Cardiac muscle cell (in vitro differentiated cells and primary cell): Measurements from ENCODE around the gene ZBTB7B. TPM values are rescaled to one million over a fixed set of nuclear protein-coding genes. Genes with fewer than 3 reads are reported as not detected.
"Not testable (repeated sequence)": the region's sequence is repeated elsewhere in the genome, so short reads cannot be mapped to it uniquely, and the experiment has no call there.

Experiments
- DNase-seq, 2 donors: peaks; one replicate each; pipeline versions ENCODE4 v3.0.0 to v3.0.0-alpha.2; 2010 to 2017; ENCODE audit warnings: low read depth in 1 of 2, low spot score in 1 of 2
- H3K27ac ChIP-seq: fragments of 200-600 bp; sonication (generic); 2 replicates; pipeline ENCODE4 v1.5.1; 2016
- H3K27me3 ChIP-seq: fragments of 200-600 bp; sonication (generic); 2 replicates; pipeline ENCODE4 v1.6.0; 2016; ENCODE audit warnings: control low read depth
- H3K36me3 ChIP-seq: fragments of 200-600 bp; sonication (generic); 2 replicates; pipeline ENCODE4 v1.5.1; 2016; ENCODE audit warnings: control low read depth
- H3K4me1 ChIP-seq: fragments of 200-600 bp; sonication (generic); 2 replicates; pipeline ENCODE4 v1.8.1; 2017; ENCODE audit warnings: low read depth, mild to moderate bottlenecking, mixed run types
- H3K4me3 ChIP-seq: fragments of 200-600 bp; sonication (generic); 2 replicates; pipeline ENCODE4 v1.5.1; 2016; ENCODE audit warnings: mild to moderate bottlenecking
- H3K9me3 ChIP-seq: fragments of 200-600 bp; sonication (generic); 2 replicates; pipeline ENCODE4 v1.5.1; 2017; ENCODE audit warnings: low read depth, mild to moderate bottlenecking, control low read depth
- polyA plus RNA-seq: library from polyadenylated mRNA; unstranded; fragments of >200 nt; fragmentation: Nextera tagmentation; extraction: Ambion mirVana; gene quantifications from 2 replicates; pipeline ENCODE4 v1.2.1, GENCODE V29; 2016
- total RNA-seq: library from RNA; depleted of rRNA; stranded (reverse); fragments of >200 nt; gene quantifications from 2 replicates; pipeline ENCODE4 v1.2.3, GENCODE V29; 2016
- TF ChIP-seq, protein P1 (sequence below): IDR thresholded peaks from 2 replicates; pipeline ENCODE4 v1.5.1; 2012; ENCODE audit warnings: low read depth, mild to moderate bottlenecking, low read length

Gene ZBTB7B
- total and polyA plus RNA-seq, 2 experiments from 2014 or later, result 4.7 to 25.6 TPM

DNA sequence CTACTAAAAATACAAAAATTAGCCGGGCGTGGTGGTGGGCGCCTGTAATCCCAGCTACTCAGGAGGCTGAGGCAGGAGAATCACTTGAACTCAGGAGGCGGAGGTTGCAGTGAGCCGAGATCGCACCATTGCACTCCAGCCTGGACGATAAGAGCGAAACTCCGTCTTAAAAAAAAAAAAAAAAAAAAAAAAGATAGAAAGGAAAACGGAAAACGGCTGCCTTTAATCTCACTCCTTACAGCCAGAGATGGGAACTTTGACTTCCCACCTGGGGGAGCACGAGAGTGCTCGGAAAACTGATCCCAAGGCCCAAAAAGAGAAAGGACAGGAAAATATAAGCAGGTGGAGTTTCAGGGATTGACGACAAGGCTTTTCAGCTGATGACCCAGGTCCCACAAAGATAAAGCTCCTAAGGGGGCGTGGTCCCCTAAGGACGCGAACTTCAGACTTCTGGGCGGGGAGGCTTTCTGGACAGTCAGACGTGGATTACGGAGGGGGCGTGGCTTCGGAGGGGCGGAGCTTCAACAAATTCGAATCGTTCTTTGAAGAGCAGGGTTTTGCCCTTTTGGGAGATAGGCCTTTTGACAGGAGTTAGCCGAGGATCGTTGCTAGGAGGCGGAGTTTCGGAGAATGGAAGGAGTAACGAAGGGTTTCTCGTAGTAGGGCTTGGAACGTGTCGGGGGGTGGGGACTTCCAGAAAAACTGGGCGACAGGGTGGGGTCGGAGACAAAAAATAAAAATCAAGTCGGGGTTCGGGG is 29.1 kb upstream of the ZBTB7B start:
- Histone ChIP-seq H3K36me3 (no peaks in the 10 kb centered on the region), H3K9me3 (no peaks in the 10 kb centered on the region), H3K27ac (peak overlapping the region; percentile 98), H3K27me3 (no peaks in the 10 kb centered on the region), H3K4me1 (peaks cover 39% of the 10 kb centered on the region), H3K4me3 (peak overlapping the region; percentile 48)
- TF ChIP-seq, protein P1, sequence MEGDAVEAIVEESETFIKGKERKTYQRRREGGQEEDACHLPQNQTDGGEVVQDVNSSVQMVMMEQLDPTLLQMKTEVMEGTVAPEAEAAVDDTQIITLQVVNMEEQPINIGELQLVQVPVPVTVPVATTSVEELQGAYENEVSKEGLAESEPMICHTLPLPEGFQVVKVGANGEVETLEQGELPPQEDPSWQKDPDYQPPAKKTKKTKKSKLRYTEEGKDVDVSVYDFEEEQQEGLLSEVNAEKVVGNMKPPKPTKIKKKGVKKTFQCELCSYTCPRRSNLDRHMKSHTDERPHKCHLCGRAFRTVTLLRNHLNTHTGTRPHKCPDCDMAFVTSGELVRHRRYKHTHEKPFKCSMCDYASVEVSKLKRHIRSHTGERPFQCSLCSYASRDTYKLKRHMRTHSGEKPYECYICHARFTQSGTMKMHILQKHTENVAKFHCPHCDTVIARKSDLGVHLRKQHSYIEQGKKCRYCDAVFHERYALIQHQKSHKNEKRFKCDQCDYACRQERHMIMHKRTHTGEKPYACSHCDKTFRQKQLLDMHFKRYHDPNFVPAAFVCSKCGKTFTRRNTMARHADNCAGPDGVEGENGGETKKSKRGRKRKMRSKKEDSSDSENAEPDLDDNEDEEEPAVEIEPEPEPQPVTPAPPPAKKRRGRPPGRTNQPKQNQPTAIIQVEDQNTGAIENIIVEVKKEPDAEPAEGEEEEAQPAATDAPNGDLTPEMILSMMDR, result no peak
- DNase-seq, result peak; percentile 96 to 99

DNA sequence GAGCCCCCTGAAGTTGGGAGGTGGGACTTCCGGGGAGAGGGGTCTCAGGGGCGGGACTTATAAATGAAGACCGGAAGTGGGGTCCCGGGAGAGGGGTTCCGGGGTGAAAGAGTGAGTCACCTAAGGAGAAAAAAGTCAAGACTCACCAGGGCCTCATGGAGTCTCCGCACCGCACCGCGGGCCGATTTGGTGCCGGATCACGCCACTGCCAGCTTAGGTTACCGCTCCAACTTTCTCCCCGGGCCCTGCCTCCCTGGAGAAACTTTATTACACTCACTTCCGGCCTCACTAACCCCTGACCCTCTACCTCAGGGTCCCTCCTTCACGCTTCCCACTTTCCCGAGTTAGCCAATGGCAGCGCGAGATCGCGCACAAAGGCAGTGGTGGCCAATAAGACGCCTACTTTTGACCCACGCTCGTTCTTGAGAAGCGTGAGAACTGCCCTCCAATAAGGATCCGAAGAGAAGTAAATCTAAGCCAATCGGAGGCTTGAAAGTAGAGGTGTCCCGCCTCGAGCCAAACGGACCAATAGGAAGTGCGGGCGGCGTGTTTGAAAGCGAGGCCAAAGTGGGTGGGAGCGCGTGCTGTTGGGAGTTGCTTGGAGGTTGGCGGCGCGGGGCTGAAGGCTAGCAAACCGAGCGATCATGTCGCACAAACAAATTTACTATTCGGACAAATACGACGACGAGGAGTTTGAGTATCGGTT is 28.3 kb upstream of the ZBTB7B start, which contains the start of gene CKS1B:
TSS of gene CKS1B (plus strand) at position 580 of the 706 bp plus-strand sequence. CDS start at position 645, 65 bp downstream.
- Histone ChIP-seq H3K36me3 (no peaks in the 10 kb centered on the region), H3K27ac (peak within 1 kb of the TSS; percentile 98), H3K4me1 (peaks cover 35% of the 10 kb centered on the region), H3K4me3 (peak within 1 kb of the TSS; percentile 48), H3K9me3 (no peaks in the 10 kb centered on the region), H3K27me3 (no peaks in the 10 kb centered on the region)
- DNase-seq, result peak; percentile 100
- TF ChIP-seq, protein P1, result no peak

DNA sequence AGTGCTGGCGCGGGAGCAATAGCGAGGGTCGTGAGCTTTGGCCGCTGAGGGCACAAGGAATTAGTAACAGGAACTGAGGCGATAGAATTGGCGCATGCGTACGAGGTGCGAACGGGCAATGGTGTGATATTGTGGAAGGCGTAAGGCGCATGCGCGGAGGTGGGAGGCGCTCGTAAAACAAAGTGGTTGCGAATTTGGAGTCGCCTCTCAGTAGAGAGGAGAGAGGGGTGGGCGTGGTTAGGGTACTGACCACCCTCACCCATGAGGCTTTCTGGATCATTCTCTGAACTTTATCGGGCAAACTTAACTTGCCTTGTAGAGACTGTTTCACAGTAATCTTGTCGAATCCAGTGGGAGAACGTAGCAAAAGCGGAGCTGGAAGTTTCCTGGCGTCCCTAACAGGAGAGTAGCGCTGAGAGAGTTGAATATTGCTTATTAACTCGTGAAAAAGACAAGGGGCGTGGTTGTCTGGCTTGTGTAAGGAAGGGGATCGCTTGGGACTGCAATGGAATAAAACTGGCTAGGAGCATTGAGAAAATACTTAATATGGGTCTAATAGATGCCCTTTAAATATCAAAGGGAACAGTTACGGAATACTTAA is 27.7 kb upstream of the ZBTB7B start:
- peaks cover 29% of the 10 kb centered on the region for H3K4me1 ChIP-seq
- DNase-seq, result peak; percentile 97
- H3K27ac ChIP-seq, result peak overlapping the region; percentile 98
- TF ChIP-seq, protein P1, result no peak
- H3K9me3 ChIP-seq, result no peaks in the 10 kb centered on the region
- H3K36me3 ChIP-seq, result no peaks in the 10 kb centered on the region
- no peaks in the 10 kb centered on the region for H3K27me3 ChIP-seq
- peak overlapping the region; percentile 48 for H3K4me3 ChIP-seq

DNA sequence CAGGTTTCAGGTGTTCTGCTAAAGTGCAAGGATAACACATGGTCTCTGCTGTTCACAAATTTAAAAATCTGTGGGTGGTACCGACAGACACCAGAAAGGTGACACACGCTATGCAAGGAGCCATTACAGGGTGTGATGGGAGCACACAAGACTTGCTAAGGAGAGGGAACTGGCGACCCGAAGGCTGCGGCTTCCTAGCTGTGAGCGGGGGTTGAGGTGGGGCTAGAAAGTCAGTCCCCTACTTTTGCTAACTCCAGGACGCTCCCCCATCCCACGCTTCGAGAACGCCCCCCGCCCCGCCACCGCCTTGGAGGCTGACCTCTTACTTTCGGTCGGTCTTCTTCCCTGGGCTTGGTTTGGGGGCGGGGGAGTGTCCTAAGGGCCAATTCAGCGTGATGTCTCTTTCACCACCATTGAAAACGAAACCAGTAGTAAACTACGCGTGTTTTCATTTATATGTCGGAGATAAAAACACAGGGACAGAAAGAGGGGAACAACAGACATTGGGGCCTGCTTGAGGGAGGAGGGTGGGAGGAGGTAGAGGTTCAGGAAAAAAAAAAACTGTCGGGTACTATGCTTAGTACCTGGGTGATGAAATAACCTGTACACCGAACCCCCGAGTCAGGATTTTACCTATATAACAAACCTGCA is 27.1 kb upstream of the ZBTB7B start:
- no peaks in the 10 kb centered on the region for H3K9me3 ChIP-seq
- no peaks in the 10 kb centered on the region for H3K36me3 ChIP-seq
- peak overlapping the region; percentile 48 for H3K4me3 ChIP-seq
- TF ChIP-seq, protein P1, result no peak
- H3K27ac ChIP-seq, result peak overlapping the region; percentile 98
- no peaks in the 10 kb centered on the region for H3K27me3 ChIP-seq
- DNase-seq, result peak; percentile 44 to 73
- H3K4me1 ChIP-seq, result peaks cover 23% of the 10 kb centered on the region

DNA sequence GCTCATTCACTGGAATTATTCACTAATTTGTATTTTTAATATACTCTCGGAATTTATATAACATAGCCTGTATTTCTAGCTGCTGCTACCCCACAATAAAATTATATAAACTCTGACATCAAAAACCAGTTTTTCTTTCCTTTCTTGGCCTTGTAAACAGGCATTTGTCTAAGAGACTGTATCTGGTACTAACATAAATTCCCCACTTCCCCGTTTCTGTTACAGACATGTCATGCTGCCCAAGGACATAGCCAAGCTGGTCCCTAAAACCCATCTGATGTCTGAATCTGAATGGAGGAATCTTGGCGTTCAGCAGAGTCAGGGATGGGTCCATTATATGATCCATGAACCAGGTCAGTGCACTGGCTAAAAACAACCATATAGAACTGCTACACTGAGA is 24.8 kb upstream of the ZBTB7B start:
- H3K4me1 ChIP-seq, result peaks cover 16% of the 10 kb centered on the region
- not testable (repeated sequence) for H3K27ac ChIP-seq, H3K9me3 ChIP-seq, DNase-seq, H3K36me3 ChIP-seq, H3K4me3 ChIP-seq, H3K27me3 ChIP-seq
